ENCODE measurements around the gene NKX1-2. TPM values are rescaled to one million over a fixed set of nuclear protein-coding genes. Genes with fewer than 3 reads are reported as not detected.

The NKX1-2 gene
- total RNA-seq, 1 donor from 2014 or later: 0.59 TPM

- no peak overlapping the region for H3K27ac Mint-ChIP-seq (ENCODE audit: unreplicated experiment)
- no peak for DNase-seq
- peaks cover 9% of the 10 kb centered on the region for H3K4me1 Mint-ChIP-seq (ENCODE audit: low read depth, unreplicated experiment)
- no peak for TF ChIP-seq CTCF (IDR thresholded peaks at IDR 0.05; ENCODE audit: partially characterized antibody, unreplicated experiment)
- H3K36me3 Mint-ChIP-seq (ENCODE audit: unreplicated experiment): no peaks in the 10 kb centered on the region
- peaks cover 12% of the 10 kb centered on the region for H3K27me3 Mint-ChIP-seq (ENCODE audit: unreplicated experiment)
- H3K9me3 Mint-ChIP-seq (ENCODE audit: unreplicated experiment): peaks cover 1% of the 10 kb centered on the region
- no peak overlapping the region for H3K4me3 Mint-ChIP-seq (ENCODE audit: unreplicated experiment)
Observed at GRCh38 chr10:124455441-124455840, 5.6 kb upstream of the NKX1-2 start.

GRCh38 chr10:124453960-124454610 is 4.2 kb upstream of the NKX1-2 start:
- Mint-ChIP-seq H3K4me3 (ENCODE audit: unreplicated experiment) (no peak overlapping the region), H3K4me1 (ENCODE audit: low read depth, unreplicated experiment) (peaks cover 15% of the 10 kb centered on the region), H3K27me3 (ENCODE audit: unreplicated experiment) (peaks cover 14% of the 10 kb centered on the region), H3K9me3 (ENCODE audit: unreplicated experiment) (peaks cover 2% of the 10 kb centered on the region), H3K27ac (ENCODE audit: unreplicated experiment) (no peak overlapping the region), H3K36me3 (ENCODE audit: unreplicated experiment) (no peaks in the 10 kb centered on the region)
- no peak for TF ChIP-seq CTCF (IDR thresholded peaks at IDR 0.05; ENCODE audit: partially characterized antibody, unreplicated experiment)
- no peak for DNase-seq

GRCh38 chr10:124451276-124451675 is 1.4 kb upstream of the NKX1-2 start:
- DNase-seq: no peak
- peaks cover 4% of the 10 kb centered on the region for H3K9me3 Mint-ChIP-seq (ENCODE audit: unreplicated experiment)
- peaks cover 19% of the 10 kb centered on the region for H3K4me1 Mint-ChIP-seq (ENCODE audit: low read depth, unreplicated experiment)
- H3K36me3 Mint-ChIP-seq (ENCODE audit: unreplicated experiment): no peaks in the 10 kb centered on the region
- H3K27me3 Mint-ChIP-seq (ENCODE audit: unreplicated experiment): peaks cover 22% of the 10 kb centered on the region
- peak overlapping the region; percentile 49 for H3K4me3 Mint-ChIP-seq (ENCODE audit: unreplicated experiment)
- peak overlapping the region; percentile 17 for H3K27ac Mint-ChIP-seq (ENCODE audit: unreplicated experiment)
- TF ChIP-seq CTCF (IDR thresholded peaks at IDR 0.05; ENCODE audit: partially characterized antibody, unreplicated experiment): no peak

GRCh38 chr10:124450783-124451057 is 885 bp upstream of the NKX1-2 start:
- DNase-seq: no peak
- H3K27ac Mint-ChIP-seq (ENCODE audit: unreplicated experiment): no peak overlapping the region
- H3K27me3 Mint-ChIP-seq (ENCODE audit: unreplicated experiment): peaks cover 23% of the 10 kb centered on the region
- peaks cover 19% of the 10 kb centered on the region for H3K4me1 Mint-ChIP-seq (ENCODE audit: low read depth, unreplicated experiment)
- TF ChIP-seq CTCF (IDR thresholded peaks at IDR 0.05; ENCODE audit: partially characterized antibody, unreplicated experiment): no peak
- no peaks in the 10 kb centered on the region for H3K36me3 Mint-ChIP-seq (ENCODE audit: unreplicated experiment)
- H3K4me3 Mint-ChIP-seq (ENCODE audit: unreplicated experiment): peak overlapping the region; percentile 85
- peaks cover 7% of the 10 kb centered on the region for H3K9me3 Mint-ChIP-seq (ENCODE audit: unreplicated experiment)

GRCh38 chr10:124449170-124450011 is 444 bp downstream of the NKX1-2 start:
- Mint-ChIP-seq H3K36me3 (ENCODE audit: unreplicated experiment) (no peaks in the 10 kb centered on the region), H3K27ac (ENCODE audit: unreplicated experiment) (no peak overlapping the region), H3K4me3 (ENCODE audit: unreplicated experiment) (peak overlapping the region; percentile 69), H3K9me3 (ENCODE audit: unreplicated experiment) (peaks cover 7% of the 10 kb centered on the region), H3K27me3 (ENCODE audit: unreplicated experiment) (peaks cover 23% of the 10 kb centered on the region), H3K4me1 (ENCODE audit: low read depth, unreplicated experiment) (peaks cover 19% of the 10 kb centered on the region)
- no peak for DNase-seq
- TF ChIP-seq CTCF (IDR thresholded peaks at IDR 0.05; ENCODE audit: partially characterized antibody, unreplicated experiment): no peak

Measured in glutamatergic neuron (in vitro differentiated cells).